ENCODE data around the gene CCHCR1.

GRCh38 chr6:31140643-31141042 is 17.0 kb downstream of the CCHCR1 start:
- TF ChIP-seq CTCF (IDR thresholded peaks at IDR 0.05; ENCODE audit: insufficient read depth, low read length) (no peak), POLR2AphosphoS5 (IDR thresholded peaks at IDR 0.05; ENCODE audit: low read depth) (no peak), GABPA (IDR thresholded peaks at IDR 0.05; ENCODE audit: low read depth) (no peak)
